Cardiac muscle cell (in vitro differentiated cells and primary cell): Measurements from ENCODE around the gene AFG1L. TPM values are rescaled to one million over a fixed set of nuclear protein-coding genes. Genes with fewer than 3 reads are reported as not detected.
"Not testable (repeated sequence)": the region's sequence is repeated elsewhere in the genome, so short reads cannot be mapped to it uniquely, and the experiment has no call there.

Experiments
- DNase-seq, 2 donors: peaks; one replicate each; pipeline versions ENCODE4 v3.0.0 to v3.0.0-alpha.2; 2010 to 2017; ENCODE audit warnings: low read depth in 1 of 2, low spot score in 1 of 2
- H3K27ac ChIP-seq: fragments of 200-600 bp; sonication (generic); 2 replicates; pipeline ENCODE4 v1.5.1; 2016
- H3K27me3 ChIP-seq: fragments of 200-600 bp; sonication (generic); 2 replicates; pipeline ENCODE4 v1.6.0; 2016; ENCODE audit warnings: control low read depth
- H3K36me3 ChIP-seq: fragments of 200-600 bp; sonication (generic); 2 replicates; pipeline ENCODE4 v1.5.1; 2016; ENCODE audit warnings: control low read depth
- H3K4me1 ChIP-seq: fragments of 200-600 bp; sonication (generic); 2 replicates; pipeline ENCODE4 v1.8.1; 2017; ENCODE audit warnings: low read depth, mild to moderate bottlenecking, mixed run types
- H3K4me3 ChIP-seq: fragments of 200-600 bp; sonication (generic); 2 replicates; pipeline ENCODE4 v1.5.1; 2016; ENCODE audit warnings: mild to moderate bottlenecking
- H3K9me3 ChIP-seq: fragments of 200-600 bp; sonication (generic); 2 replicates; pipeline ENCODE4 v1.5.1; 2017; ENCODE audit warnings: low read depth, mild to moderate bottlenecking, control low read depth
- polyA plus RNA-seq: library from polyadenylated mRNA; unstranded; fragments of >200 nt; fragmentation: Nextera tagmentation; extraction: Ambion mirVana; gene quantifications from 2 replicates; pipeline ENCODE4 v1.2.1, GENCODE V29; 2016
- total RNA-seq: library from RNA; depleted of rRNA; stranded (reverse); fragments of >200 nt; gene quantifications from 2 replicates; pipeline ENCODE4 v1.2.3, GENCODE V29; 2016
- TF ChIP-seq, protein P1 (sequence below): IDR thresholded peaks from 2 replicates; pipeline ENCODE4 v1.5.1; 2012; ENCODE audit warnings: low read depth, mild to moderate bottlenecking, low read length

AFG1L gene
- total and polyA plus RNA-seq, 2 experiments from 2014 or later, result 7.7 to 8.8 TPM

GRCh38 chr6:108558372-108559096, 263.7 kb downstream of the AFG1L start:
- H3K9me3 ChIP-seq, result no peaks in the 10 kb centered on the region
- H3K36me3 ChIP-seq, result no peaks in the 10 kb centered on the region
- H3K4me1 ChIP-seq, result peaks cover 8% of the 10 kb centered on the region
- peak overlapping the region; percentile 77 for H3K4me3 ChIP-seq
- TF ChIP-seq, protein P1, sequence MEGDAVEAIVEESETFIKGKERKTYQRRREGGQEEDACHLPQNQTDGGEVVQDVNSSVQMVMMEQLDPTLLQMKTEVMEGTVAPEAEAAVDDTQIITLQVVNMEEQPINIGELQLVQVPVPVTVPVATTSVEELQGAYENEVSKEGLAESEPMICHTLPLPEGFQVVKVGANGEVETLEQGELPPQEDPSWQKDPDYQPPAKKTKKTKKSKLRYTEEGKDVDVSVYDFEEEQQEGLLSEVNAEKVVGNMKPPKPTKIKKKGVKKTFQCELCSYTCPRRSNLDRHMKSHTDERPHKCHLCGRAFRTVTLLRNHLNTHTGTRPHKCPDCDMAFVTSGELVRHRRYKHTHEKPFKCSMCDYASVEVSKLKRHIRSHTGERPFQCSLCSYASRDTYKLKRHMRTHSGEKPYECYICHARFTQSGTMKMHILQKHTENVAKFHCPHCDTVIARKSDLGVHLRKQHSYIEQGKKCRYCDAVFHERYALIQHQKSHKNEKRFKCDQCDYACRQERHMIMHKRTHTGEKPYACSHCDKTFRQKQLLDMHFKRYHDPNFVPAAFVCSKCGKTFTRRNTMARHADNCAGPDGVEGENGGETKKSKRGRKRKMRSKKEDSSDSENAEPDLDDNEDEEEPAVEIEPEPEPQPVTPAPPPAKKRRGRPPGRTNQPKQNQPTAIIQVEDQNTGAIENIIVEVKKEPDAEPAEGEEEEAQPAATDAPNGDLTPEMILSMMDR, result no peak
- H3K27me3 ChIP-seq, result peaks cover 28% of the 10 kb centered on the region
- DNase-seq, result peak; percentile 100
- H3K27ac ChIP-seq, result peak overlapping the region; percentile 97

DNA sequence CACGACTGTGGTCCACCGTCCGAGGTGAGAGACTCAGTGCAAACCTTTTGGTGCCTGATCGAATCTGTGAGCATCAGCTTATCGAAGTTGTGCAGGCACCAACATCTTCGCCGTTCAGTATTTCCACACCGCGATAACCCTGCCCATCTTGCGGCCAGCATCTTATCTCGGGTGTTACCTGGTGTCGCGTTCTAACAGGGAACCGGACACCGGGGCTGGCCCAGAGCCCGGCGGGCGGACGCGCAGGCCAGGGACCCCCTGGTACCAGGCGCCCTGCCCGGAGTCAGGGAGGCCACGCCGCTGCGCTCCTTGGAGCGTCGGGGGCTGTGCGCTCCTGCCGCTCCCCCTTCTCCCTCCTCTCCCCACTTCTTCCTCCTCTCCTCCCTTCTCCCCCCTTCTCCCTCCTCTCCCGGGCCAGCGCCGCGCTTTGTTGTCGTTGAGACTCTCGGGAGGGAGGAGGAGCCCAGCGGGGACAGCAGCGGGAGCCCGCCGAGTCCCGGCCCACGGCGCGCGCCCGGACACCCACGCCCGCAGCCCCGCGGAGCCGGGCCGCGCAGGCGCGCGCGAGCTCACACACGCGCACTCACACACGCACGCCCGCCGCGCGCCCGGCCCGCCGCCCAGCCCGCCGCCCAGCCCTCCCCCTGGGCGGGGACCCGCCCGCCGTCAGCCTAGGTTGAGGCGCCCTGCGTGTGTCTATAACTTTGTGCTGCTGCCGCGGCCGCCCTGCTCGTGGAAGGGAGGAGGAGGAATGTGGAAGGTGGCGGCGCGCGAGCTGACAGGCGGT, 264.4 kb downstream of the AFG1L start:
- H3K27ac ChIP-seq, result peak overlapping the region; percentile 85
- peaks cover 28% of the 10 kb centered on the region for H3K27me3 ChIP-seq

DNA sequence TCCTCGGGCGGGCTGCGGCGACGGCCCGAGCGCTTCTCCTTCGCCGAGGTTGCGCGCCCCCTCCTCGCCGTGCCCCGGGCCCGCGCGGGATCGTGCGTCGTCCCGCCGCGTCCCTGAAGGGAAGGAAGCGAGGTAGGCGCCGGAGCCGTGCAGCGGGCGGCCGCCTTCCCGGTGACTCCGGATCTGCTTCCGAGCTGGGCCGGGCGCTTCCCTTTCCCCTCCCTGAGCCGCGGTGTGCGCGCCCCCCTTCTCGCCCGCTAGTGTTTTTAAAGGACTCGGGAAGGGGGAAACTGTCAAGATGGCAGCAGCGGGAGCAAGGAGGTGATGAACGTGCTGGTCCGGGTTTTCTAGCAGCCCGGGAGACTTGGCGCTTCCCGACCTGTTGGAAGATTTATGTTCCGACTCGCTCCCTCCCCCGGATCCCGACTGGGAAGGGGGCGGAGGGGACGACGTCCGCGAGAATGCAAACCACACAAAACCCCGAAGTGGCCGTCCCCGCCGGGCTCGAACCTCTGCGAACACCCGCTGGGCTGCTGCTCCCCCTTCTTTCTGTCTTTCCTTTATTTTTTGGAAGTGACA, 265.1 kb downstream of the AFG1L start:
- Histone ChIP-seq H3K27me3 (peaks cover 28% of the 10 kb centered on the region), H3K9me3 (no peaks in the 10 kb centered on the region), H3K4me3 (peak overlapping the region; percentile 77), H3K36me3 (no peaks in the 10 kb centered on the region), H3K4me1 (peaks cover 11% of the 10 kb centered on the region), H3K27ac (peak overlapping the region; percentile 85)
- DNase-seq, result peak; percentile 72 to 74
- TF ChIP-seq, protein P1, result no peak

More for the DNA sequence above, 264.4 kb downstream of the AFG1L start:
- H3K4me3 ChIP-seq, result peak overlapping the region; percentile 77
- no peaks in the 10 kb centered on the region for H3K36me3 ChIP-seq
- H3K4me1 ChIP-seq, result peaks cover 8% of the 10 kb centered on the region
- DNase-seq, result peak; percentile 90 to 93
- TF ChIP-seq, protein P1, result no peak
- no peaks in the 10 kb centered on the region for H3K9me3 ChIP-seq

DNA sequence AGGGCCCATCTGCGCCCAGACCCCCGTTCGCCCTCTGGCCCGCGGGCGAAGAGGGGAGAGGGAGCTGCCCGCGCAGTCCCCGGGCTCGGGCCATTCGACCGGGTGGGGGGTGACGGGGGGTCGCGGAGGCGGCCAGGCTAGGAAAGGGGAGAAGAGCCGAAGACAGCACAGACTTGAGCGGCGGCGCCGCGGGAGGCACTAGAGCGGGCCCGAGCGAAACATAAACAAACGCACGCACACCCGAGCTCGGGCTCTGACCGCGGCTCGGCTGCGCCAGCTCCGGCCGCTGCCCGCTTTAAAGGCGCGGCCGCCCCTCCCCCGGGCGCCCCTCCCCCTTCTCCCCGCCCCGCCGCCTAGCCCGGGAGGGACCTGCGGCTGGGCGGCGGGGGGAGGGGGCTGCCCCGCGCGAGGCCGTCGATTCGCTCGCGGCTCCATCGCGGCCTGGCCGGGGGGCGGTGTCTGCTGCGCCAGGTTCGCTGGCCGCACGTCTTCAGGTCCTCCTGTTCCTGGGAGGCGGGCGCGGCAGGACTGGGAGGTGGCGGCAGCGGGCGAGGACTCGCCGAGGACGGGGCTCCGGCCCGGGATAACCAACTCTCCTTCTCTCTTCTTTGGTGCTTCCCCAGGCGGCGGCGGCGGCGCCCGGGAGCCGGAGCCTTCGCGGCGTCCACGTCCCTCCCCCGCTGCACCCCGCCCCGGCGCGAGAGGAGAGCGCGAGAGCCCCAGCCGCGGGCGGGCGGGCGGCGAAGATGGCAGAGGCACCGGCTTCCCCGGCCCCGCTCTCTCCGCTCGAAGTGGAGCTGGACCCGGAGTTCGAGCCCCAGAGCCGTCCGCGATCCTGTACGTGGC, 265.8 kb downstream of the AFG1L start, which contains the start of gene FOXO3:
Gene FOXO3, plus strand, starts transcription at position 455 of the 846 bp plus-strand sequence. Its CDS starts 292 bp downstream, at position 747.
- Histone ChIP-seq H3K4me1 (peaks cover 16% of the 10 kb centered on the region), H3K27me3 (peaks cover 27% of the 10 kb centered on the region), H3K9me3 (no peaks in the 10 kb centered on the region), H3K4me3 (peak within 1 kb of the TSS; percentile 77), H3K27ac (peak within 1 kb of the TSS; percentile 85), H3K36me3 (no peaks in the 10 kb centered on the region)
- DNase-seq, result peak; percentile 89 to 95
- TF ChIP-seq, protein P1, result no peak

DNA sequence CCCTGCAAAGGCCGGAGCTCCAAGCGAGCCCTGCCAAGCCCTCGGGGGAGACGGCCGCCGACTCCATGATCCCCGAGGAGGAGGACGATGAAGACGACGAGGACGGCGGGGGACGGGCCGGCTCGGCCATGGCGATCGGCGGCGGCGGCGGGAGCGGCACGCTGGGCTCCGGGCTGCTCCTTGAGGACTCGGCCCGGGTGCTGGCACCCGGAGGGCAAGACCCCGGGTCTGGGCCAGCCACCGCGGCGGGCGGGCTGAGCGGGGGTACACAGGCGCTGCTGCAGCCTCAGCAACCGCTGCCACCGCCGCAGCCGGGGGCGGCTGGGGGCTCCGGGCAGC, 266.4 kb downstream of the AFG1L start:
- H3K9me3 ChIP-seq, H3K27ac ChIP-seq, DNase-seq, H3K36me3 ChIP-seq: not testable (repeated sequence)
- Histone ChIP-seq H3K27me3 (peaks cover 23% of the 10 kb centered on the region), H3K4me1 (peaks cover 20% of the 10 kb centered on the region), H3K4me3 (peak overlapping the region; percentile 77)
